SH-SY5Y (cell line): ENCODE results near the gene USP47.

Experiments used
- GATA2 ChIP-seq: IDR thresholded peaks from 2 replicates; pipeline ENCODE4 v1.6.1; 2011; ENCODE audit warnings: mild to moderate bottlenecking, low read depth, low read length
- GATA3 ChIP-seq: IDR thresholded peaks from 2 replicates; pipeline ENCODE4 v1.6.1; 2011; ENCODE audit warnings: low read depth, mild to moderate bottlenecking, low read length, moderate library complexity

The USP47 gene

GRCh38 chr11:11871991-11872401 is 30.2 kb downstream of the USP47 start:
- TF ChIP-seq GATA3 (no peak), GATA2 (no peak)

DNA sequence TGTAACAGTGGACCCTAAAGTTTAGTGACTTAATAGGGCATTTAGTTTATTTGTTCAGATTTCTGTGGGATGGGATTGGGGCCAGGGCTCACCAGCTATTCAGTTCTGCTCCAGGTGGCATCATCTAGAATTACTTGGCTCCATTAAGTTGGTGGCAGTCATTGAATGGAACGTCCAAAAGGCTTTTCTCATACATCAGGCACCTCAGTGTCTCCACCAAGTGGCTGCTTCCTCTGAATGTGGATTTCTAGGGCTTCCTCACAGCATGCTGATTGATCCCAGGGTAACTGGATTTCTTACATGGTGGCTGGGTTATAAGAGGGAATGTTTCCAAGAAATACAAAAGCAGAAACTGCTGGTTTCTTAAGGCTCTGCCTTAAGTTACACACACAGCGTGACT is 34.7 kb downstream of the USP47 start:
- TF ChIP-seq GATA2, result no peak
- TF ChIP-seq GATA3, result no peak

DNA sequence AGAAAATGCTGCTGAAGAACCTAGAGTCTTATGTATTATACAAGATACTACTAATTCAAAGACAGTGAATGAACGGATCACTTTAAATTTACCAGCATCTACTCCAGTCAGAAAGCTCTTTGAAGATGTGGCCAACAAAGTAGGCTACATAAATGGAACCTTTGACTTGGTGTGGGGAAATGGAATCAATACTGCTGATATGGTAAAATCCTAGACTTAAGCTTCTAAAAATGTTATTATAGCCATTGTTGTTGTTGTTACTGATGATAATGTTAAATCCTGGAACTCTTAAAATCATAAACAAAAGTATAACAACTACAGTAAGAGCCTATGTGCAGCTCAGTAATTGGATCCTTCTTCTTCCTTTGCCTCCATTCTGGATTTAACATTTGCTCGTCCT is 38.4 kb downstream of the USP47 start:
- no peak for TF ChIP-seq GATA3
- TF ChIP-seq GATA2, result no peak

DNA sequence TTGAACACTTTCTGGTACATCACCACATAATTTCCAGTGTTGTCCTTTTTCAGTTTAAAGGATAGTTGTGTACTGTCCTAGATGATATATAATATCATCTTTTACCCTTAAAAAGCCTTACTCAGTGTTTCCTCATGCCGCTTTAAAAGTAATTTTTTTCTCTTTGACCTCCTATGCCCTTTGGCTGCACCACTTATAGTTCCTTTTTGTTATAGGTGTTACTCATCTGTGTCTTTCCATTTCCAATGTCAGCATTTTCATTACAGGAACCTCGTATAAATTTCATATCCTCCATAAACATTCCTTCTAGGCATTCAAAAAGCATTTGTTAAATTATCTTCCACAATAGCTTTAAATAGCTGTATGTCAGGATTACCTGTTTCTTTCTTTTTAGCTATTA is 40.8 kb downstream of the USP47 start:
- TF ChIP-seq GATA3 (no peak), GATA2 (no peak)

DNA sequence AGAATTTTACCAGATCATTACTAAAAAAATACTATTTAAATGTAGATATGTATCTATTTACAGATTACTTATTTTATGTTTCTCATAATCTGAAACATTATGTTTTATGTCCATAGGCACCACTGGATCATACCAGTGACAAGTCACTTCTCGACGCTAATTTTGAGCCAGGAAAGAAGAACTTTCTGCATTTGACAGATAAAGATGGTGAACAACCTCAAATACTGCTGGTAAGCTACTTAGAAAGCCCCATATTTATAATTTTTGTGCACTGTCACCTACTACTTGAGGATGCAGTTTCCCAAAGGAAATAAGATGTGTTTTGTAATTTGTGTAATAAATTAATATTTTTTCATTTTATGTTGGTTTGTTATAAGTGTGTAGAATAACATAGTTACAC is 42.6 kb downstream of the USP47 start:
- TF ChIP-seq GATA3 (no peak), GATA2 (no peak)

DNA sequence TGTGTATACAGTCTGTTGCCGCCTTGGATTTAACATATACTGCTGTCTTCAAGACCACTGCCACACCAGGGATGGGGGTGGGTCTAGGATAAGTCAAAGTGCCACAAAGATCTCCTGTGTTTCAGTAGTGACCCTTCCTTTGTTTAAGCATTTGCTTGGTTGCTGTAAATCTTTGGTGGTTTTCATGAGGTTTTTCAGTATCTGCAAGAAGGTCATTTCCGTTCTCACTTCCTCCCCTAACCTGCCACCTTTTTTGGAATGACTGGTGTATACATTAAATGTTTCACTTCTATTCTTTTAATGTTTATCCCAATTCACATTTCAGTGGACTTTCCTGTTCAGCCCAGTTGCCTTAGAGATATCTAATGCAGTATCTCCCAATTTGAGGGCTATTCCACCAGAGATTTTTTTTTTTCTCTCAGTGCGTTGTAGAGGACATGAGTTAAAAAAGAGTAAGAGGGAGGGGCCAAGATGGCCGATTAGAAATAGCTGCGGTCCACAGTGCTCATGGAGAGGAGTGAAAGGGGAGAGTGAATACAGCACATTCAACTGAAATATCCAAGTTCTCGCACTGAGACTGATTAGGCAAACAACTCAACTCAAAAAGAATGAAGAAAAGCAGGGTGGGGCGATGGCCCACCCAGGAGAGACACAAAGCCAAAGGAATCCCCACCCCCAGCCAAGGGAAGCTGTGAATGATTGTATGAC is 43.2 kb downstream of the USP47 start:
- TF ChIP-seq GATA3 (no peak), GATA2 (no peak)

DNA sequence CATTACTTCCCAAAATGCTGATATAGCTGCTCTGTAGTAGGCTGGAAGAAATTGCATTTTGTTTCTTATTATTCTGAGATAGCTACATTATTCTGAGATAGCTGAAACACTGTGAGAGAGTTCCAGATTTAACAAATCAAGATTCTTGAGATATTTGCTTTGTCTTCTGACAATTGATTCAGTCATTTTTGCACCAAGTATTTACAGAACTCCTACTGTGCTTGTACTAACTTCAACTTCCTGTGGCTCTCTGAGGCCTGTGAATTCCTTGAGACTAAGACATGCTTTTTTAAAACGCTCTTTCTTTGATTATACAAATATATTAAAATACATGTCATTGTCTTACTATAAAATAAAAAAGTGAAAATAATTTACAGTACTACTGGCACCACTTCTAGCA is 52.7 kb downstream of the USP47 start:
- TF ChIP-seq GATA2 (no peak), GATA3 (no peak)

GRCh38 chr11:11895672-11896071 is 53.9 kb downstream of the USP47 start:
- TF ChIP-seq GATA2, result no peak
- no peak for TF ChIP-seq GATA3

DNA sequence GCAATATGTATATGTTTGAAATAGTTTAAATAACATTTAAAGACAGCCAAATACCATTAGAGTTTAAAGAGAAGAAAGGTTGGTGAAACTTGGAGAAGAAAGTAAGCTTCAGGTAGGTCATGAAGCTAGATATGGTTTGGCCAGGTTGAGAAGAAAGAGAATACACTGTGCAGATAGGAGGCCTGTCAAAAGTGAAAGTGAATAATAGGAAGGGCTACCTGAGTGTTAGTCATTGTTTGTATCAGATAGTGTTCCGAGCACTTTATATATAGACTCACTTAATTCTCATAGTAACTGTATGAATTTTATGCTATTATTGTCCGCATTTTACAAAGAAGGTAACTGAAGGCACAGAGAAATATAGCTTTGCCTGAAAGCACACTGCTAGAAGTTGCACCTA is 56.9 kb downstream of the USP47 start:
- TF ChIP-seq GATA3, result no peak
- no peak for TF ChIP-seq GATA2

- TF ChIP-seq GATA3 (no peak), GATA2 (no peak)
Observed at GRCh38 chr11:11899401-11899800, 57.6 kb downstream of the USP47 start.

- no peak for TF ChIP-seq GATA2
- no peak for TF ChIP-seq GATA3
Observed at GRCh38 chr11:11901929-11902328, 60.2 kb downstream of the USP47 start.

- TF ChIP-seq GATA2 (no peak), GATA3 (no peak)
Observed at GRCh38 chr11:11909727-11910126, 68.0 kb downstream of the USP47 start.

DNA sequence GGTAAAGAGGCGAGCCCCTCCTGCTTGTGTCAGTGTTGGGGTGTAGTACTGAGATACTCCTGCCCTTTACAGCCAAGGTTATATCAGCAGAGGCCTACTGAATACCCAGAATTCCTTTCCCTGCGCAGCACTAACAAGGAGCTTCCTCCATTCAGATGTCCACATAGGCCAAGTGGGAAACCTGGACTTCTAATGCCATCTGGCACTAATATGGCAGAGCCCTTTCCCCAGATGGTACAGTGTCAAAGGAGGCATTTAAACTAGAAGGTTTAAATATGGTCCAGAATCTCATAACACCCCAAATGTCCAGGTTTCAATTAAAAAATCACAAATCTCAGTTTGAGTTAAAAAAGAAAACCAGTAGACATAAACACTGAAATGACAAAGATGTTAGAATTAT is 68.8 kb downstream of the USP47 start:
- TF ChIP-seq GATA3 (no peak), GATA2 (no peak)

DNA sequence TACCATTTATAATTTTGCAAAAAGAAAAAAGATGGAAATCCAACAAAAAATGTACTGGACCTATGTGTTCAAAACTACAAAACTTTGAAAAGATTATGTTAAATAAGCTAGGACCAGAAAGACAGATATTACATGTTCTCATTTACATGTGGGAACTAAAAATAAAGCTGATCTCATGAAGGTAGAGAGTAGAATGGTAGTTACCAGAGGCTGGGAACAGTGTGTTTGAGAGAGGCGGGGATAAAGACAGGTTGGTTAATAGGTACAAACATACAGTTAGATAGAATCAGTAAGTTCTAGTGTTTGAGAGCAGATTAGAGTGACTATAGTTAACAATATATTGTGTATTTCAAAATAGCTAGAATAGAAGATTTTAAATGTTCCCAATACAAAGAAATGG is 71.6 kb downstream of the USP47 start:
- TF ChIP-seq GATA3 (no peak), GATA2 (no peak)

DNA sequence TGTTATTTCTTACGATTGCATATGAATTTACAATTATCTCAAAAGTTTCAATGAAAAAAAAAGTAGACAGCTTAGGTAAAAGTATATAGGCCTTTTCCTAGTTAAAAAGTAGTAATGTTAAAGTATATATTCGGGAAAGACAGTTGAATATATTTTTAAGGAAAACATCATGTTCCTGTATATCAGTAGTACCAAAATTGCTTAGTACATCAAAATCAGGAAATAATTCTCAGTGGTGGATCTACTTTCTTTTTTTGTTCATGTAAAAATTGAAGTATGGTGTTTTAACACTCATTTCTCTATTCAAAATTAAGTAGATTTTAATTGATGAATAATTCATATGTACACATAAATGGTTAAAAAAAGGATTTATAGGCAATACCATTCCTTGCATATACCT is 73.9 kb downstream of the USP47 start:
- TF ChIP-seq GATA3 (no peak), GATA2 (no peak)

- TF ChIP-seq GATA3 (no peak), GATA2 (no peak)
Observed at GRCh38 chr11:11916981-11917399, 75.2 kb downstream of the USP47 start.
